Measurements from ENCODE around the gene ZCCHC14. TPM values are rescaled to one million over a fixed set of nuclear protein-coding genes. Genes with fewer than 3 reads are reported as not detected.

Gene ZCCHC14
- total RNA-seq, 4 donors from 2014 or later = 21.8 to 64.0 (median 28.8) TPM

- Histone ChIP-seq H3K36me3 (peaks cover 44% of the 10 kb centered on the region), H3K4me1 (no peaks in the 10 kb centered on the region), H3K27ac (no peak overlapping the region), H3K27me3 (no peaks in the 10 kb centered on the region), H3K4me3 (no peak overlapping the region), H3K9me3 (no peaks in the 10 kb centered on the region)
- WGBS = 75% methylated on average over 7 of the region's 7 CpGs
- no peak for TF ChIP-seq POLR2A (IDR thresholded peaks at IDR 0.05)
- no peak for TF ChIP-seq CTCF (IDR thresholded peaks at IDR 0.05)
- no peak for TF ChIP-seq EP300 (IDR thresholded peaks at IDR 0.05)
- no peak for TF ChIP-seq POLR2AphosphoS5 (IDR thresholded peaks at IDR 0.05)
- DNase-seq (ENCODE audit: low spot score in 2 of 2) = no peak
Measured at GRCh38 chr16:87445486-87445885, 47.3 kb downstream of the ZCCHC14 start.

DNA sequence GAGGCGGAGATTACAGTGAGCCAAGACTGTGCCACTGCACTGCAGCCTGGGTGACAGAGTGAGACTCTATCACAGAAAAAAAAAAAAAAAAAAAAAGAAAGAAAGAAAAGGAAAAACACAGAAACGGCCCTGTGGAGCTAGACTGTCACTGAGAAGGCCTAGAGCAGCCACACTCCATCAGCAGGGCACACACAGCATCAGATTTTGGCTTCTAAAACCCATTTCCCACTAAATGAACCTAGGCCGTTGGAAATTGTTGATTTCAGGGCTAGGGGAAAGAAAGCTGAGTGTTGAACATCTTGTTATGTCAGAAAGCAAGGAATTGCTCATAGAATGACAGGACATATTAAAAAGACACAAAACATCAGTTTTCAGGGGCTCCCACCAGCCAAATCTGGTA is 48.9 kb downstream of the ZCCHC14 start:
- Histone ChIP-seq H3K36me3 (peaks cover 40% of the 10 kb centered on the region), H3K4me1 (no peaks in the 10 kb centered on the region), H3K9me3 (no peaks in the 10 kb centered on the region), H3K27ac (no peak overlapping the region), H3K4me3 (no peak overlapping the region), H3K27me3 (no peaks in the 10 kb centered on the region)
- WGBS = 89% methylated on average over 3 of the region's 3 CpGs
- DNase-seq (ENCODE audit: low spot score in 2 of 2) = no peak
- no peak for TF ChIP-seq CTCF (IDR thresholded peaks at IDR 0.05)
- no peak for TF ChIP-seq EP300 (IDR thresholded peaks at IDR 0.05)
- TF ChIP-seq POLR2A (IDR thresholded peaks at IDR 0.05) = no peak
- TF ChIP-seq POLR2AphosphoS5 (IDR thresholded peaks at IDR 0.05) = no peak

DNA sequence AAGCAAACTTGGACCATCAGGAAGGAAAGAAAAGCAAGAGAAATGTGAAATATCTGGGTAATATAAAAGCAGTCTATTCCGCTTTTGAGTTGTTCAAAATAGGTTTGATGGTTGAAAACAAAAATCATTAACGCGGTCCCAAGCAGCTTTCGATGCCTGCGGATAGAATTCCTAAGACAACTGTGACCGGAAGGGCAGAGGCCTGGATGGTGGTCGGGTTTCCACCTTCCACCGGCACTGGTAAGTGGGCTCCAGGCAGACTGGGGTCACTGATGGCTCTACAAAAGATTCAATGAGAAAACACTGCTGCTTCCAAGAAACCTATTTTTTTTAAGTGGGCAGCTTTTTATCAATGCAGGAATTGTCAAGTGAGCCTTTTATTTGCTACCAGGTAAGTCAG is 49.8 kb downstream of the ZCCHC14 start:
- Histone ChIP-seq H3K4me1 (no peaks in the 10 kb centered on the region), H3K4me3 (no peak overlapping the region), H3K27ac (no peak overlapping the region), H3K9me3 (no peaks in the 10 kb centered on the region), H3K27me3 (no peaks in the 10 kb centered on the region), H3K36me3 (peaks cover 31% of the 10 kb centered on the region)
- DNase-seq (ENCODE audit: low spot score in 2 of 2) = no peak
- TF ChIP-seq POLR2A (IDR thresholded peaks at IDR 0.05) (no peak), CTCF (IDR thresholded peaks at IDR 0.05) (no peak), POLR2AphosphoS5 (IDR thresholded peaks at IDR 0.05) (no peak), EP300 (IDR thresholded peaks at IDR 0.05) (no peak)
- 96% methylated on average over 8 of the region's 8 CpGs for WGBS

GRCh38 chr16:87442581-87442966 is 50.2 kb downstream of the ZCCHC14 start:
- Histone ChIP-seq H3K36me3 (peaks cover 26% of the 10 kb centered on the region), H3K4me1 (no peaks in the 10 kb centered on the region), H3K4me3 (no peak overlapping the region), H3K27me3 (no peaks in the 10 kb centered on the region), H3K27ac (no peak overlapping the region), H3K9me3 (no peaks in the 10 kb centered on the region)
- TF ChIP-seq CTCF (IDR thresholded peaks at IDR 0.05) = no peak
- no peak for TF ChIP-seq POLR2A (IDR thresholded peaks at IDR 0.05)
- no peak for TF ChIP-seq EP300 (IDR thresholded peaks at IDR 0.05)
- TF ChIP-seq POLR2AphosphoS5 (IDR thresholded peaks at IDR 0.05) = no peak
- WGBS = 91% methylated on average over 4 of the region's 4 CpGs
- no peak for DNase-seq (ENCODE audit: low spot score in 2 of 2)

DNA sequence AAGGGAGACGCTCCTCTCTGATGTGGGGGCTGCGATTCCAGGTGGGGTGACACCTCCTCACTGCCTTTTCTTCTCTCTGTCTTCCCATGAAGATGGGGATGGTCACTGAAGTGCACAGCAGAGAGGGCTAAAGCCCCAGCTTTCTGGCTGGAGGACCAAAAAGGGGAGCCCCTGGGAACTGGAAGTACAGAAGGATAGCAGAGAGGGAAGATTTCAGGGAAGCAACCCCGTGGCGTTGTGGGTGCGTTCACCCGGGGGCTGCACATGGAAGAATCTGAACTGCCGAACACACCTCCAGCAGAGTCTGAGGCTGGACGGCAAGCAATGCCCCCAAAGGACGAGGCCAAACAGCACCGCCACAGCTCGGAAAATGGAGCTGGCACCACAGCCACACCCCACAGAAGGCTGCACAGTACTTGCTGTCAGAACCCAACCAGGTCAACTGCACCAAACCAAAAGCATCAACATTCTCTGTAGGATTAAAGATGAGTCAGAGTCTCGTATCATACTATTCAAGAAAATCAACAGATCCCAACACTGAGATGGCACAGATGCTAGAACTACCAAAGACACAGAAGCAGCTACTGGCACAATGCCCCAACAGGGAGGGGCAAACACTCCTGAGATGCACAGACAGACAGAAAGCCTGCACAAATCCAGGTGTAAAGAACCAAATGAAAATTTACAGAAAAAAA is 50.8 kb downstream of the ZCCHC14 start:
- H3K4me3 ChIP-seq = no peak overlapping the region
- 90% methylated on average over 11 of the region's 12 CpGs for WGBS
- H3K36me3 ChIP-seq = peaks cover 21% of the 10 kb centered on the region
- no peaks in the 10 kb centered on the region for H3K27me3 ChIP-seq
- no peaks in the 10 kb centered on the region for H3K9me3 ChIP-seq
- H3K4me1 ChIP-seq = no peaks in the 10 kb centered on the region
- DNase-seq (ENCODE audit: low spot score in 2 of 2) = no peak
- TF ChIP-seq EP300 (IDR thresholded peaks at IDR 0.05) = no peak
- TF ChIP-seq CTCF (IDR thresholded peaks at IDR 0.05) = no peak
- TF ChIP-seq POLR2AphosphoS5 (IDR thresholded peaks at IDR 0.05) = no peak
- no peak for TF ChIP-seq POLR2A (IDR thresholded peaks at IDR 0.05)
- H3K27ac ChIP-seq = no peak overlapping the region
